Measurements from ENCODE around the gene DPM2.

Gene DPM2

GRCh38 chr9:127937388-127938297, at the start of gene DPM2:
Gene DPM2 (minus strand): TSS chr9:127937854. CDS start chr9:127937820, 34 bp downstream.
- peak; percentile 59 for DNase-seq (ENCODE audit: low spot score)

- DNase-seq (ENCODE audit: low spot score): no peak
Observed at GRCh38 chr9:127987103-127987614, 49.5 kb upstream of the DPM2 start.

- DNase-seq (ENCODE audit: low spot score): no peak
Observed at GRCh38 chr9:127985011-127985410, 47.4 kb upstream of the DPM2 start.

- no peak for DNase-seq (ENCODE audit: low spot score)
Observed at GRCh38 chr9:127983847-127984289, 46.2 kb upstream of the DPM2 start.

GRCh38 chr9:127982912-127983311, 45.3 kb upstream of the DPM2 start:
- DNase-seq (ENCODE audit: low spot score): no peak

GRCh38 chr9:127981559-127982121, 44.0 kb upstream of the DPM2 start:
- no peak for DNase-seq (ENCODE audit: low spot score)

- peak; percentile 96 for DNase-seq (ENCODE audit: low spot score)
Observed at GRCh38 chr9:127980706-127981558, 43.3 kb upstream of the DPM2 start, which contains the start of gene EEIG1. Gene EEIG1 (minus strand): TSS chr9:127980989. CDS start chr9:127980137, 852 bp downstream.

GRCh38 chr9:127980060-127980705, 42.5 kb upstream of the DPM2 start:
- DNase-seq (ENCODE audit: low spot score): peak; percentile 3

GRCh38 chr9:127979333-127980059, 41.8 kb upstream of the DPM2 start:
- peak; percentile 91 for DNase-seq (ENCODE audit: low spot score)

- DNase-seq (ENCODE audit: low spot score): no peak
Observed at GRCh38 chr9:127979015-127979332, 41.3 kb upstream of the DPM2 start.

GRCh38 chr9:127977884-127978647, 40.4 kb upstream of the DPM2 start:
- peak; percentile 16 for DNase-seq (ENCODE audit: low spot score)

- DNase-seq (ENCODE audit: low spot score): peak; percentile 12
Observed at GRCh38 chr9:127977009-127977883, 39.6 kb upstream of the DPM2 start.

- DNase-seq (ENCODE audit: low spot score): peak; percentile 6
Observed at GRCh38 chr9:127976498-127976897, 38.8 kb upstream of the DPM2 start.

GRCh38 chr9:127975376-127976315, 38.0 kb upstream of the DPM2 start:
- DNase-seq (ENCODE audit: low spot score): peak; percentile 84

GRCh38 chr9:127974769-127975261, 37.2 kb upstream of the DPM2 start:
- peak; percentile 40 for DNase-seq (ENCODE audit: low spot score)

- DNase-seq (ENCODE audit: low spot score): peak; percentile 11
Observed at GRCh38 chr9:127974001-127974768, 36.5 kb upstream of the DPM2 start.

All from pons (tissue), 1 donor.